Mesenchymal stem cell (in vitro differentiated cells and primary cell): ENCODE results near the gene CHI3L2.

Experiments
- DNase-seq: peaks from one replicate; pipeline ENCODE4 v3.0.0-alpha.2; 2013
- H2AFZ ChIP-seq: one replicate; pipeline ENCODE4 v1.6.1; 2013; ENCODE audit warnings: low read depth, mild to moderate bottlenecking, control low read depth, inconsistent platforms, low read length, moderate library complexity
- H2AK5ac ChIP-seq: 2 replicates; pipeline ENCODE4 v1.6.1; 2013; ENCODE audit warnings: low read length, moderate library complexity, mild to moderate bottlenecking, inconsistent platforms; ENCODE audit not compliant: severe bottlenecking
- H2BK120ac ChIP-seq: one replicate; pipeline ENCODE4 v1.6.1; 2013; ENCODE audit warnings: low read depth, mild to moderate bottlenecking, inconsistent platforms, low read length, moderate library complexity
- H2BK12ac ChIP-seq, 2 experiments: one replicate each; pipeline ENCODE4 v1.6.1; 2013; ENCODE audit warnings: inconsistent platforms in 2 of 2, low read length in 2 of 2, mild to moderate bottlenecking in 2 of 2, moderate library complexity in 2 of 2, control low read depth in 1 of 2
- H2BK15ac ChIP-seq: one replicate; pipeline ENCODE4 v1.6.1; 2013; ENCODE audit warnings: mild to moderate bottlenecking, low read depth, inconsistent platforms; ENCODE audit not compliant: poor library complexity, severe bottlenecking
- H2BK5ac ChIP-seq: 2 replicates; pipeline ENCODE4 v1.6.1; 2013; ENCODE audit warnings: low read depth, mild to moderate bottlenecking, low read length, control low read depth, inconsistent platforms; ENCODE audit not compliant: poor library complexity, severe bottlenecking
- H3K14ac ChIP-seq, 2 experiments: one replicate each; pipeline ENCODE4 v1.6.1; 2013; ENCODE audit warnings: inconsistent platforms in 2 of 2, low read length in 2 of 2, control low read depth in 1 of 2, mild to moderate bottlenecking in 1 of 2, moderate library complexity in 1 of 2
- H3K18ac ChIP-seq, 2 experiments: one replicate each; pipeline ENCODE4 v1.6.1; 2013; ENCODE audit warnings: inconsistent platforms in 2 of 2, low read length in 2 of 2, control low read depth in 1 of 2, low read depth in 1 of 2, mild to moderate bottlenecking in 1 of 2
- H3K23ac ChIP-seq, 2 experiments: one replicate each; pipeline ENCODE4 v1.6.1; 2013; ENCODE audit warnings: inconsistent platforms in 2 of 2, low read length in 2 of 2, mild to moderate bottlenecking in 2 of 2, moderate library complexity in 2 of 2, control low read depth in 1 of 2
- H3K27ac ChIP-seq: 2 replicates; pipeline ENCODE4 v1.5.1; 2013; ENCODE audit warnings: mild to moderate bottlenecking, moderate library complexity, low read length, control low read depth, inconsistent platforms; ENCODE audit not compliant: poor library complexity, severe bottlenecking
- H3K27me3 ChIP-seq, 2 experiments: 2 replicates each; pipeline versions ENCODE4 v1.6.1 to v1.7.0; 2013; ENCODE audit warnings: low read length in 2 of 2, mild to moderate bottlenecking in 2 of 2, moderate library complexity in 2 of 2, control low read depth in 1 of 2, inconsistent platforms in 1 of 2; ENCODE audit not compliant: control insufficient read depth in 1 of 2, insufficient read depth in 1 of 2
- H3K36me3 ChIP-seq, 2 experiments: 2 replicates each; pipeline versions ENCODE4 v1.6.1 to v1.7.0; 2013; ENCODE audit warnings: low read length in 2 of 2, control low read depth in 1 of 2, inconsistent platforms in 1 of 2, low read depth in 1 of 2, mild to moderate bottlenecking in 1 of 2; ENCODE audit not compliant: insufficient read depth in 2 of 2, control insufficient read depth in 1 of 2
- H3K4ac ChIP-seq, 2 experiments: one replicate each; pipeline ENCODE4 v1.6.1; 2013; ENCODE audit warnings: inconsistent platforms in 2 of 2, low read length in 2 of 2, mild to moderate bottlenecking in 2 of 2, moderate library complexity in 2 of 2, control low read depth in 1 of 2, low read depth in 1 of 2
- H3K4me1 ChIP-seq: 2 replicates; pipeline ENCODE4 v1.6.1; 2013; ENCODE audit warnings: low read depth, low read length, control low read depth; ENCODE audit not compliant: control insufficient read depth, insufficient read depth
- H3K4me2 ChIP-seq: 2 replicates; pipeline ENCODE4 v1.6.1; 2013; ENCODE audit warnings: low read length, mild to moderate bottlenecking, inconsistent platforms; ENCODE audit not compliant: poor library complexity, severe bottlenecking
- H3K4me3 ChIP-seq, 2 experiments: 2 replicates each; pipeline versions ENCODE4 v1.5.1 to v1.7.0; 2013; ENCODE audit warnings: low read length in 2 of 2, mild to moderate bottlenecking in 2 of 2, control low read depth in 1 of 2, low read depth in 1 of 2; ENCODE audit not compliant: insufficient read depth in 1 of 2
- H3K79me1 ChIP-seq: replicated peaks from 2 replicates; pipeline ENCODE4 v1.6.1; 2013; ENCODE audit warnings: mild to moderate bottlenecking, control low read depth, low read length, inconsistent platforms; ENCODE audit not compliant: poor library complexity, severe bottlenecking
- H3K9ac ChIP-seq: 2 replicates; pipeline ENCODE4 v1.7.0; 2013; ENCODE audit warnings: mild to moderate bottlenecking, low read length, moderate library complexity
- H3K9me3 ChIP-seq: 2 replicates; pipeline ENCODE4 v1.7.0; 2013; ENCODE audit warnings: mild to moderate bottlenecking, low read length; ENCODE audit not compliant: control insufficient read depth
- H4K8ac ChIP-seq: one replicate; pipeline ENCODE4 v1.6.1; 2013; ENCODE audit warnings: inconsistent platforms, mild to moderate bottlenecking, low read length, moderate library complexity
- H4K91ac ChIP-seq: one replicate; pipeline ENCODE4 v1.6.1; 2013; ENCODE audit warnings: mild to moderate bottlenecking, low read length, inconsistent platforms
- WGBS: methylation state at CpG from one replicate; pipeline ENCODE4 v1.1.7; 2013; ENCODE audit warnings: mixed read lengths; 5-methylcytosine and 5-hydroxymethylcytosine counted together

Gene CHI3L2

GRCh38 chr1:111202707-111203623 is 24.5 kb upstream of the CHI3L2 start:
- Histone ChIP-seq H3K23ac (no peak overlapping the region), H3K4me3 (peak overlapping the region in 1 of 2 experiments; percentile 76), H4K91ac (peak overlapping the region; percentile 18), H3K27ac (no peak overlapping the region), H2AFZ (no peak overlapping the region), H3K9ac (peak overlapping the region; percentile 49), H2BK120ac (no peak overlapping the region), H3K27me3 (peaks cover 10 to 17% of the 10 kb centered on the region in 2 experiments), H3K9me3 (no peaks in the 10 kb centered on the region), H3K18ac (no peak overlapping the region), H3K4me1 (peaks cover 13% of the 10 kb centered on the region), H3K4me2 (no peak overlapping the region), H2BK5ac (no peak overlapping the region), H2BK15ac (no peak overlapping the region), H2BK12ac (no peak overlapping the region), H2AK5ac (no peak overlapping the region), H3K14ac (no peak overlapping the region), H3K79me1 (no peaks in the 10 kb centered on the region), H4K8ac (peak overlapping the region; percentile 48), H3K4ac (no peak overlapping the region), H3K36me3 (peaks cover 0 to 3% of the 10 kb centered on the region in 2 experiments)
- WGBS = 93% methylated on average over 3 of the region's 4 CpGs
- no peak for DNase-seq

DNA sequence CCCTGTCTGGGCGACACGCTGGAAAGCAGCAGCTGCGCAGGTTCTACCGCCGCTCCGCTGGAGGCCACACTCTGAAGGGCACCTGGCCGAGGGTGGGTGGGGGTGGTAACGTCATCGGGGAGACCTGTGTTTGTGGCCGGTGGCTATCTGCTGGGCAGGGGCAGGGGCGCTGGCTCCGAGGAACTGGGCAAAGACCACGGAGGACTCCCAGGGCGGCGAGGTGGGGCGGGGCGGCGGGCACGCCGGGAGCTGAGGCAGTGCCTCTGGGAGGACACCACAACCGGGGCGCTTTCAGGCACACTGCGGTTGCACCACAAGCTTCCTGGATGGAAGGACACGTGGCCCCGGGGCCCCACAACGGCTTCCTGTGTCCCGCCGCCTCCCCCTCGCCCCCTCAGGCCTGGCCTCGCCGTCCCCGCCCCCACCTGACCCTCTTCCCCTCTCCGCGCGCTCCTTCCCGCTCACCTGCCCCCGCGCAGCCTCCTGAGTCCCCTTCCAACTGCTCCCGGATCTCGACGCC is 23.8 kb upstream of the CHI3L2 start:
- H2BK15ac ChIP-seq = peak overlapping the region; percentile 58
- no peak overlapping the region for H2BK5ac ChIP-seq
- H3K27ac ChIP-seq = no peak overlapping the region
- H3K18ac ChIP-seq = peak overlapping the region in 1 of 2 experiments; percentile 50
- H3K27me3 ChIP-seq = peaks cover 10 to 17% of the 10 kb centered on the region in 2 experiments
- H3K4ac ChIP-seq = peak overlapping the region in 1 of 2 experiments; percentile 44
- peak overlapping the region; percentile 27 for H4K8ac ChIP-seq
- H3K4me1 ChIP-seq = peaks cover 13% of the 10 kb centered on the region
- no peaks in the 10 kb centered on the region for H3K79me1 ChIP-seq
- H3K36me3 ChIP-seq = peaks cover 0 to 3% of the 10 kb centered on the region in 2 experiments
- peak overlapping the region; percentile 67 for H3K9ac ChIP-seq
- H3K14ac ChIP-seq = no peak overlapping the region
- H2BK12ac ChIP-seq = no peak overlapping the region
- no peak overlapping the region for H4K91ac ChIP-seq
- no peak for DNase-seq
- peak overlapping the region; percentile 55 for H3K4me2 ChIP-seq
- H2BK120ac ChIP-seq = no peak overlapping the region
- H2AK5ac ChIP-seq = no peak overlapping the region
- peak overlapping the region; percentile 56 to 76 for H3K4me3 ChIP-seq
- 55% methylated on average over 41 of the region's 41 CpGs for WGBS
- no peak overlapping the region for H3K23ac ChIP-seq
- peak overlapping the region; percentile 67 for H2AFZ ChIP-seq
- no peaks in the 10 kb centered on the region for H3K9me3 ChIP-seq

DNA sequence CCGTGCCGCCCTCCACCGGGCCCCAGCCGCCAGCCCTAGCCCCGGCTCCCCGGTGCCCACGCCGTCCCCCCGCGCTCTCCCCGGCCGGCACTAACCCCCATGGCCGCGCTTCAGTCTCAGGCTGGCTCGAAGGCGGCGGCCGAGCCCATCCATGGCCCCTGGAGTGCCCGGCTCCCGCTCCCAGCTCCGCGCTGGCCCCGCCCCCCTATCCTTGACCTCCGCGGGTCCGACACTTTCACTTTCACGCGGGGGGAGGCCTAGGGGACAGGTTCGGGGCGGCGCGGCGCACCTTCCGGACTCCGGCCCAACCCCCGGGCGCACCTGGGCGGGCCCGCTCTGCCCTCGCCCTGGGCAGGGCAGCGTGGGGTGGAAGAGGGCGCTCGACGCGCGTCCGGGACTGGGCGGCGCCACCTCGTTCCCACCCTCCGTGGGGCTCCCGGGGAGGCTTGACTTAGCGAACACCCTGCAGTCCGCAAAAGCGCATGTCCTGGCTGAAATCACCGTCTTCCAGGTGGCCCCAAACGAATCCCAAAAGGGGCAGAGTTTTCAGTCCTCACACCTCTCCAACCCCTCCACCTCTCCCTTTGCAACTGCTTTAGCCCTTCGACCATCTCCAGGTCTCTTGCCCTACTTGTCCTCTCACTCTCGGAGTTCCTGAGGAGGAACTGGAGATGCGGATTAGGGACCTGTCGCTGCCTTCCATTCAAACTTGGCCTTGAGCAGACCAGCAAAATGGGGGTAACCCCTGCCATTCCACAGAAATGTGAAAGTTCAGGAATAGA is 23.1 kb upstream of the CHI3L2 start:
- H2BK120ac ChIP-seq = peak overlapping the region; percentile 77
- H3K36me3 ChIP-seq = peaks cover 0 to 3% of the 10 kb centered on the region in 2 experiments

More for the DNA sequence above, 23.1 kb upstream of the CHI3L2 start:
- Histone ChIP-seq H3K4ac (peak overlapping the region in 1 of 2 experiments; percentile 44), H3K14ac (peak overlapping the region in 1 of 2 experiments; percentile 71), H3K79me1 (no peaks in the 10 kb centered on the region), H3K27me3 (peaks cover 13 to 22% of the 10 kb centered on the region in 2 experiments), H3K18ac (peak overlapping the region in 1 of 2 experiments; percentile 26), H3K23ac (no peak overlapping the region), H3K9ac (peak overlapping the region; percentile 67), H3K4me3 (peak overlapping the region; percentile 56 to 76), H2BK5ac (no peak overlapping the region), H3K9me3 (no peaks in the 10 kb centered on the region), H4K8ac (peak overlapping the region; percentile 27), H2BK15ac (peak overlapping the region; percentile 58), H3K4me2 (peak overlapping the region; percentile 55), H3K27ac (no peak overlapping the region), H2AK5ac (no peak overlapping the region), H3K4me1 (peaks cover 13% of the 10 kb centered on the region), H4K91ac (no peak overlapping the region), H2BK12ac (peak overlapping the region in 1 of 2 experiments; percentile 13), H2AFZ (peak overlapping the region; percentile 67)
- WGBS = 44% methylated on average over 61 of the region's 61 CpGs
- DNase-seq = no peak
